ENCODE measurements around the gene MBTPS1.

DNA sequence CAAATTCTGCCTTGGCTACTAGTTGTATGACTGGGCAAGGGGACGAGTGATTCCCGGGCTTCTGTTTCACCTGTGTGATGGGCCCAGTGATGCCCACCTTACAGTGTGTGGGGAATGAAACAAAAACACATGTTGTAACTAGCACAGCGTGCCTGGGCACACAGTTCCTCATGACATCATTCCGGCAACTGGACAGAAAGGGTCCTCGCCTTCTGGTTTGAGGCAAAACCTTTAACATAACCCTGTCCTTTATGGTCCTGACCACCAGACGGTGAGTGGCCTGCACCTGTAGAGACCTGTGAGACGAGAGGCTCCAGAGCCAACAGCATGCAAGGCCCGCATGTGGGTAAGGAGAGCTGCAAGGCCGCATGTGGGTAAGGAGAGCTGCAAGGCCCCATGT, 66.4 kb downstream of the MBTPS1 start:
- TF ChIP-seq, protein P1, sequence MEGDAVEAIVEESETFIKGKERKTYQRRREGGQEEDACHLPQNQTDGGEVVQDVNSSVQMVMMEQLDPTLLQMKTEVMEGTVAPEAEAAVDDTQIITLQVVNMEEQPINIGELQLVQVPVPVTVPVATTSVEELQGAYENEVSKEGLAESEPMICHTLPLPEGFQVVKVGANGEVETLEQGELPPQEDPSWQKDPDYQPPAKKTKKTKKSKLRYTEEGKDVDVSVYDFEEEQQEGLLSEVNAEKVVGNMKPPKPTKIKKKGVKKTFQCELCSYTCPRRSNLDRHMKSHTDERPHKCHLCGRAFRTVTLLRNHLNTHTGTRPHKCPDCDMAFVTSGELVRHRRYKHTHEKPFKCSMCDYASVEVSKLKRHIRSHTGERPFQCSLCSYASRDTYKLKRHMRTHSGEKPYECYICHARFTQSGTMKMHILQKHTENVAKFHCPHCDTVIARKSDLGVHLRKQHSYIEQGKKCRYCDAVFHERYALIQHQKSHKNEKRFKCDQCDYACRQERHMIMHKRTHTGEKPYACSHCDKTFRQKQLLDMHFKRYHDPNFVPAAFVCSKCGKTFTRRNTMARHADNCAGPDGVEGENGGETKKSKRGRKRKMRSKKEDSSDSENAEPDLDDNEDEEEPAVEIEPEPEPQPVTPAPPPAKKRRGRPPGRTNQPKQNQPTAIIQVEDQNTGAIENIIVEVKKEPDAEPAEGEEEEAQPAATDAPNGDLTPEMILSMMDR (IDR thresholded peaks at IDR 0.05; ENCODE audit: low read depth, low read length), result no peak
- TF ChIP-seq EZH2phosphoT487 (IDR thresholded peaks at IDR 0.05; ENCODE audit: low read depth), result no peak
